NCI-H1105 (cell line): Measurements from ENCODE around the gene RAD51B.

Experiments
- DNase-seq: peaks from one replicate; lab custom pipeline; 2025; lab: John Stamatoyannopoulos, UW

Gene RAD51B

GRCh38 chr14:67835596-67835995, 16.0 kb downstream of the RAD51B start:
- no peak for DNase-seq

- DNase-seq = peak; percentile 37
Observed at GRCh38 chr14:67837011-67837624, 17.5 kb downstream of the RAD51B start.

- DNase-seq = no peak
Observed at GRCh38 chr14:67846029-67846610, 26.5 kb downstream of the RAD51B start.

- no peak for DNase-seq
Observed at GRCh38 chr14:67850066-67850830, 30.7 kb downstream of the RAD51B start.

- DNase-seq = no peak
Observed at GRCh38 chr14:67851785-67852410, 32.3 kb downstream of the RAD51B start.

- no peak for DNase-seq
Observed at GRCh38 chr14:67852926-67853604, 33.5 kb downstream of the RAD51B start.

GRCh38 chr14:67853715-67854114, 34.1 kb downstream of the RAD51B start:
- no peak for DNase-seq

GRCh38 chr14:67856827-67857226, 37.2 kb downstream of the RAD51B start:
- DNase-seq = no peak

- DNase-seq = no peak
Observed at GRCh38 chr14:67857778-67858350, 38.3 kb downstream of the RAD51B start.

- no peak for DNase-seq
Observed at GRCh38 chr14:67859169-67859749, 39.7 kb downstream of the RAD51B start.

- no peak for DNase-seq
Observed at GRCh38 chr14:67863223-67863622, 43.6 kb downstream of the RAD51B start.

GRCh38 chr14:67875175-67876006, 55.8 kb downstream of the RAD51B start:
- DNase-seq = no peak

- DNase-seq = no peak
Observed at GRCh38 chr14:67879026-67879425, 59.4 kb downstream of the RAD51B start.

GRCh38 chr14:67881225-67881624, 61.6 kb downstream of the RAD51B start:
- DNase-seq = no peak

- DNase-seq = no peak
Observed at GRCh38 chr14:67882986-67883555, 63.5 kb downstream of the RAD51B start.

- DNase-seq = no peak
Observed at GRCh38 chr14:67883717-67884116, 64.1 kb downstream of the RAD51B start.

GRCh38 chr14:67886191-67886590, 66.6 kb downstream of the RAD51B start:
- DNase-seq = no peak

GRCh38 chr14:67887478-67887877, 67.9 kb downstream of the RAD51B start:
- no peak for DNase-seq

GRCh38 chr14:67889455-67889854, 69.9 kb downstream of the RAD51B start:
- DNase-seq = no peak

- no peak for DNase-seq
Observed at GRCh38 chr14:67892466-67893100, 73.0 kb downstream of the RAD51B start.
